Lower lobe of right lung (tissue), 2 donors: ENCODE data around the gene SAMD4B. TPM values are rescaled to one million over a fixed set of nuclear protein-coding genes. Genes with fewer than 3 reads are reported as not detected.

Experiments used
- ATAC-seq, 2 donors: fragments of 200-7000 bp; cut with Tn5 transposase; one replicate each; pipeline ENCODE4 v1.9.1; 2020 to 2022; ENCODE audit warnings: mild to moderate bottlenecking in 2 of 2, moderate library complexity in 2 of 2
- DNase-seq: peaks from one replicate; pipeline ENCODE4 v3.0.0-alpha.2; 2020
- H3K27ac ChIP-seq: fragments of 200-600 bp; one replicate; pipeline ENCODE4 v1.8.0; 2022
- H3K27me3 ChIP-seq: fragments of 200-600 bp; one replicate; pipeline ENCODE4 v1.8.0; 2022; ENCODE audit warnings: low read depth
- H3K36me3 ChIP-seq: fragments of 200-600 bp; one replicate; pipeline ENCODE4 v1.8.0; 2022; ENCODE audit warnings: mild to moderate bottlenecking
- H3K4me1 ChIP-seq: fragments of 200-600 bp; one replicate; pipeline ENCODE4 v1.8.0; 2022
- H3K4me3 ChIP-seq: fragments of 200-600 bp; one replicate; pipeline ENCODE4 v1.8.0; 2022; ENCODE audit warnings: mild to moderate bottlenecking
- H3K9me3 ChIP-seq: fragments of 200-600 bp; one replicate; pipeline ENCODE4 v1.8.0; 2022
- intact Hi-C: fragments of 100-400 bp; cut with DNase I; formaldehyde crosslinking; loops from one replicate; pipeline ENCODE4 v1.11.0; 2022
- long read RNA-seq: library from polyadenylated mRNA; unstranded; transcript quantifications from one replicate; pipeline ENCODE4 v2.0.0, GENCODE V29; 2021
- total RNA-seq: library from RNA; stranded (reverse); fragmentation: NEBNext Ultra II Directional; extraction: Animal tissue kit (Norgen Biotek cat#: 25700); gene quantifications from one replicate; pipeline ENCODE4 v1.2.1, GENCODE V29; 2021
- TF ChIP-seq, protein P1 (sequence below): fragments of 200-600 bp; IDR thresholded peaks from one replicate; pipeline ENCODE4 v1.8.0; 2022; ENCODE audit warnings: antibody characterized with exemption, mild to moderate bottlenecking
- donor health status: DM: no; HTN: yes; CAD: no; lungs with severe emphysema.

SAMD4B gene
- 74.4 TPM for total RNA-seq
- long read RNA-seq, transcript SAMD4B-213 (12 exons, 3,664 nt) = major isoform, 6 of 111 reads
- long read RNA-seq, partial matches to known transcripts = 43 of 111 reads
- long read RNA-seq, other reads (novel, unspliced or antisense) = 53 of 111 reads

GRCh38 chr19:39341719-39342604 lies at the start of gene SAMD4B:
TSS of gene SAMD4B (plus strand) at chr19:39342421. CDS start at chr19:39356894, 14,473 bp downstream.
- Histone ChIP-seq H3K9me3 (no peaks in the 10 kb centered on the region), H3K4me3 (peak within 1 kb of the TSS; percentile 72), H3K4me1 (peaks cover 49% of the 10 kb centered on the region), H3K36me3 (no peaks in the 10 kb centered on the region), H3K27ac (peak within 1 kb of the TSS; percentile 83), H3K27me3 (no peaks in the 10 kb centered on the region)
- ATAC-seq (peak; percentile 97 to 98), DNase-seq (peak; percentile 100)
- intact Hi-C loops = no loop called here
- TF ChIP-seq, protein P1, sequence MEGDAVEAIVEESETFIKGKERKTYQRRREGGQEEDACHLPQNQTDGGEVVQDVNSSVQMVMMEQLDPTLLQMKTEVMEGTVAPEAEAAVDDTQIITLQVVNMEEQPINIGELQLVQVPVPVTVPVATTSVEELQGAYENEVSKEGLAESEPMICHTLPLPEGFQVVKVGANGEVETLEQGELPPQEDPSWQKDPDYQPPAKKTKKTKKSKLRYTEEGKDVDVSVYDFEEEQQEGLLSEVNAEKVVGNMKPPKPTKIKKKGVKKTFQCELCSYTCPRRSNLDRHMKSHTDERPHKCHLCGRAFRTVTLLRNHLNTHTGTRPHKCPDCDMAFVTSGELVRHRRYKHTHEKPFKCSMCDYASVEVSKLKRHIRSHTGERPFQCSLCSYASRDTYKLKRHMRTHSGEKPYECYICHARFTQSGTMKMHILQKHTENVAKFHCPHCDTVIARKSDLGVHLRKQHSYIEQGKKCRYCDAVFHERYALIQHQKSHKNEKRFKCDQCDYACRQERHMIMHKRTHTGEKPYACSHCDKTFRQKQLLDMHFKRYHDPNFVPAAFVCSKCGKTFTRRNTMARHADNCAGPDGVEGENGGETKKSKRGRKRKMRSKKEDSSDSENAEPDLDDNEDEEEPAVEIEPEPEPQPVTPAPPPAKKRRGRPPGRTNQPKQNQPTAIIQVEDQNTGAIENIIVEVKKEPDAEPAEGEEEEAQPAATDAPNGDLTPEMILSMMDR = peak; percentile 90

GRCh38 chr19:39293394-39293793 lies 48.8 kb upstream of the SAMD4B start:
- DNase-seq (no peak), ATAC-seq (no peak)
- Histone ChIP-seq H3K36me3 (no peaks in the 10 kb centered on the region), H3K4me1 (no peaks in the 10 kb centered on the region), H3K9me3 (no peaks in the 10 kb centered on the region), H3K4me3 (no peak overlapping the region), H3K27ac (no peak overlapping the region), H3K27me3 (peaks cover 9% of the 10 kb centered on the region)
- intact Hi-C loops = no loop called here
- TF ChIP-seq, protein P1 = no peak

GRCh38 chr19:39296055-39296645 lies 46.1 kb upstream of the SAMD4B start, which contains the start of gene IFNL1:
TSS of gene IFNL1 (plus strand) at chr19:39296407. CDS start at chr19:39296422, 15 bp downstream.
- Histone ChIP-seq H3K27ac (no peak within 1 kb of the TSS), H3K4me1 (no peaks in the 10 kb centered on the region), H3K4me3 (no peak within 1 kb of the TSS), H3K36me3 (no peaks in the 10 kb centered on the region), H3K9me3 (no peaks in the 10 kb centered on the region), H3K27me3 (peaks cover 4% of the 10 kb centered on the region)
- DNase-seq (peak; percentile 74), ATAC-seq (peak; percentile 63 to 80)
- TF ChIP-seq, protein P1 = no peak
- intact Hi-C loops = no loop called here

DNA sequence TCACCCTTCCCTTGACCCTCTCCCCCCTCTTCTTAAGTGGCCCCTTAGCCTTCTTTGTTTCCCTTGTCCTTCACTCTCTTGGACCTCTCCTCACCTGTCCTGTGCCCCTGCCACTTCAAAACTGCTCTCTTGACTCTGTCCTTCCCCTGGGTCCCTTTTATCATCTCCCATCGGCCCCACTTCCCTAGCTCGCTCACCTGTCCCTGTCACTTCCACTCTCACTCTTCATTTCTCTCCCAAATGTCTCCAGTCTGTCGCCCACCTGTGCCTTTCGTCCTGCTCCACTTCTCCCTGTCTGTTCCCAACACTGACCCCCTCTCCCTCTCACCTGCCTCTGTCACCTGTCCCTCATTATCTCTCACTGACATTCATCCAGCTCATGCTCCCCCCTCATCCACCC lies 45.3 kb upstream of the SAMD4B start:
- no peak for DNase-seq
- no peaks in the 10 kb centered on the region for H3K36me3 ChIP-seq
- intact Hi-C loops = no loop called here

More for the DNA sequence above, 45.3 kb upstream of the SAMD4B start:
- H3K4me3 ChIP-seq = no peak overlapping the region
- no peak for ATAC-seq
- TF ChIP-seq, protein P1 = no peak
- H3K27ac ChIP-seq = no peak overlapping the region
- no peaks in the 10 kb centered on the region for H3K4me1 ChIP-seq
- H3K9me3 ChIP-seq = no peaks in the 10 kb centered on the region
- H3K27me3 ChIP-seq = peaks cover 4% of the 10 kb centered on the region
